Thymus (tissue), 14 donors: Measurements from ENCODE around the gene PROB1. TPM values are rescaled to one million over a fixed set of nuclear protein-coding genes. Genes with fewer than 3 reads are reported as not detected.
"Not testable (repeated sequence)": the region's sequence is repeated elsewhere in the genome, so short reads cannot be mapped to it uniquely, and the experiment has no call there.

ENCODE experiments used
- DNase-seq, 9 donors: peaks; one replicate each; pipeline ENCODE4 v3.0.0-alpha.2; 2013; ENCODE audit warnings: low spot score in 9 of 9, low read depth in 6 of 9, missing footprints in 1 of 9
- H3K27ac ChIP-seq, 2 donors: one replicate each; pipeline ENCODE4 v1.5.1; 2013; ENCODE audit warnings: control low read depth in 1 of 2, low read depth in 1 of 2, low read length in 1 of 2, mild to moderate bottlenecking in 1 of 2, moderate library complexity in 1 of 2
- H3K27me3 ChIP-seq, 2 donors: one replicate each; pipeline ENCODE4 v1.5.1; 2013; ENCODE audit warnings: low read length in 1 of 2; ENCODE audit not compliant: control insufficient read depth in 2 of 2, insufficient read depth in 1 of 2
- H3K36me3 ChIP-seq, 2 donors: one replicate each; pipeline ENCODE4 v1.5.1; 2013; ENCODE audit warnings: low read length in 1 of 2, mild to moderate bottlenecking in 1 of 2, moderate library complexity in 1 of 2; ENCODE audit not compliant: control insufficient read depth in 2 of 2, insufficient read depth in 2 of 2
- H3K4me1 ChIP-seq, 2 donors: one replicate each; pipeline ENCODE4 v1.5.1; 2013; ENCODE audit warnings: low read length in 2 of 2; ENCODE audit not compliant: control insufficient read depth in 2 of 2, insufficient read depth in 2 of 2
- H3K4me3 ChIP-seq, 2 donors: one replicate each; pipeline ENCODE4 v1.5.1; 2013; ENCODE audit warnings: low read length in 2 of 2, control low read depth in 1 of 2, mild to moderate bottlenecking in 1 of 2
- H3K9me3 ChIP-seq, 2 donors: one replicate each; pipeline ENCODE4 v1.5.1; 2013; ENCODE audit warnings: low read length in 1 of 2, mild to moderate bottlenecking in 1 of 2; ENCODE audit not compliant: control insufficient read depth in 2 of 2, insufficient read depth in 1 of 2
- WGBS: extraction: QIAGEN DNeasy Blood & Tissue Kit; methylation state at CpG from one replicate; pipeline ENCODE4 v1.1.7; 2013; 5-methylcytosine and 5-hydroxymethylcytosine counted together
- long read RNA-seq, 10 donors: transcript quantifications; one replicate each; lab custom pipeline, GENCODE V29; 2026
- polyA plus RNA-seq: library from polyadenylated mRNA; stranded (reverse); fragments of 200-250 nt; gene quantifications from one replicate; pipeline ENCODE4 v1.2.3, GENCODE V29; 2013
- total RNA-seq: library from RNA; stranded (reverse); fragments of 120-200 nt; gene quantifications from one replicate; pipeline ENCODE4 v1.2.4, GENCODE V29; 2013
- donor health status: healthy.

PROB1 gene, protein sequence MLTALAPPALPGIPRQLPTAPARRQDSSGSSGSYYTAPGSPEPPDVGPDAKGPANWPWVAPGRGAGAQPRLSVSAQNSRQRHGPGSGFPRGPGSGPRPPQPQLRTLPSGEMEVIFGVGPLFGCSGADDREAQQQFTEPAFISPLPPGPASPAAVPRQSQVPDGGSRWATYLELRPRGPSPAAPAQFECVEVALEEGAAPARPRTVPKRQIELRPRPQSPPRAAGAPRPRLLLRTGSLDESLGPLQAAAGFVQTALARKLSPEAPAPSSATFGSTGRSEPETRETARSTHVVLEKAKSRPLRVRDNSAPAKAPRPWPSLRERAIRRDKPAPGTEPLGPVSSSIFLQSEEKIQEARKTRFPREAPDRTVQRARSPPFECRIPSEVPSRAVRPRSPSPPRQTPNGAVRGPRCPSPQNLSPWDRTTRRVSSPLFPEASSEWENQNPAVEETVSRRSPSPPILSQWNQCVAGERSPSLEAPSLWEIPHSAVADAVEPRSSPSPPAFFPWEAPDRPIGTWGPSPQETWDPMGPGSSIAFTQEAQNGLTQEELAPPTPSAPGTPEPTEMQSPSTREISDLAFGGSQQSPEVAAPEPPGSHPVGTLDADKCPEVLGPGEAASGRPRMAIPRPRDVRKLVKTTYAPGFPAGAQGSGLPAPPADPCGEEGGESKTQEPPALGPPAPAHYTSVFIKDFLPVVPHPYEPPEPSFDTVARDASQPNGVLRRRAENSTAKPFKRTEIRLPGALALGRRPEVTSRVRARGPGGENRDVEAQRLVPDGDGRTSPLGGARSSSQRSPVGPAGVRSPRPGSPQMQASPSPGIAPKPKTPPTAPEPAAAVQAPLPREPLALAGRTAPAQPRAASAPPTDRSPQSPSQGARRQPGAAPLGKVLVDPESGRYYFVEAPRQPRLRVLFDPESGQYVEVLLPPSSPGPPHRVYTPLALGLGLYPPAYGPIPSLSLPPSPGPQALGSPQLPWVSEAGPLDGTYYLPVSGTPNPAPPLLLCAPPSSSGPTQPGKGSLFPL
- total RNA-seq (0.76 TPM), polyA plus RNA-seq (1.0 TPM)
- long read RNA-seq, donor 1, full-length matches to known transcripts = 1 of 1 reads
- long read RNA-seq, donor 1, partial matches to known transcripts = 0 of 1 reads
- long read RNA-seq, donor 1, other reads (novel, unspliced or antisense) = 0 of 1 reads
- long read RNA-seq, donor 2 = 0 reads
- long read RNA-seq, donor 3, full-length matches to known transcripts = 12 of 12 reads
- long read RNA-seq, donor 3, partial matches to known transcripts = 0 of 12 reads
- long read RNA-seq, donor 3, other reads (novel, unspliced or antisense) = 0 of 12 reads
- long read RNA-seq, donor 4, full-length matches to known transcripts = 2 of 2 reads
- long read RNA-seq, donor 4, partial matches to known transcripts = 0 of 2 reads
- long read RNA-seq, donor 4, other reads (novel, unspliced or antisense) = 0 of 2 reads
- long read RNA-seq, donor 5, full-length matches to known transcripts = 6 of 6 reads
- long read RNA-seq, donor 5, partial matches to known transcripts = 0 of 6 reads
- long read RNA-seq, donor 5, other reads (novel, unspliced or antisense) = 0 of 6 reads
- long read RNA-seq, donor 6, full-length matches to known transcripts = 8 of 8 reads
- long read RNA-seq, donor 6, partial matches to known transcripts = 0 of 8 reads
- long read RNA-seq, donor 6, other reads (novel, unspliced or antisense) = 0 of 8 reads
- long read RNA-seq, donor 7, full-length matches to known transcripts = 9 of 9 reads
- long read RNA-seq, donor 7, partial matches to known transcripts = 0 of 9 reads
- long read RNA-seq, donor 7, other reads (novel, unspliced or antisense) = 0 of 9 reads
- long read RNA-seq, donor 8, full-length matches to known transcripts = 5 of 5 reads
- long read RNA-seq, donor 8, partial matches to known transcripts = 0 of 5 reads
- long read RNA-seq, donor 8, other reads (novel, unspliced or antisense) = 0 of 5 reads
- long read RNA-seq, donor 9, full-length matches to known transcripts = 2 of 2 reads
- long read RNA-seq, donor 9, partial matches to known transcripts = 0 of 2 reads
- long read RNA-seq, donor 9, other reads (novel, unspliced or antisense) = 0 of 2 reads
- long read RNA-seq, donor 10, full-length matches to known transcripts = 6 of 6 reads
- long read RNA-seq, donor 10, partial matches to known transcripts = 0 of 6 reads
- long read RNA-seq, donor 10, other reads (novel, unspliced or antisense) = 0 of 6 reads

DNA sequence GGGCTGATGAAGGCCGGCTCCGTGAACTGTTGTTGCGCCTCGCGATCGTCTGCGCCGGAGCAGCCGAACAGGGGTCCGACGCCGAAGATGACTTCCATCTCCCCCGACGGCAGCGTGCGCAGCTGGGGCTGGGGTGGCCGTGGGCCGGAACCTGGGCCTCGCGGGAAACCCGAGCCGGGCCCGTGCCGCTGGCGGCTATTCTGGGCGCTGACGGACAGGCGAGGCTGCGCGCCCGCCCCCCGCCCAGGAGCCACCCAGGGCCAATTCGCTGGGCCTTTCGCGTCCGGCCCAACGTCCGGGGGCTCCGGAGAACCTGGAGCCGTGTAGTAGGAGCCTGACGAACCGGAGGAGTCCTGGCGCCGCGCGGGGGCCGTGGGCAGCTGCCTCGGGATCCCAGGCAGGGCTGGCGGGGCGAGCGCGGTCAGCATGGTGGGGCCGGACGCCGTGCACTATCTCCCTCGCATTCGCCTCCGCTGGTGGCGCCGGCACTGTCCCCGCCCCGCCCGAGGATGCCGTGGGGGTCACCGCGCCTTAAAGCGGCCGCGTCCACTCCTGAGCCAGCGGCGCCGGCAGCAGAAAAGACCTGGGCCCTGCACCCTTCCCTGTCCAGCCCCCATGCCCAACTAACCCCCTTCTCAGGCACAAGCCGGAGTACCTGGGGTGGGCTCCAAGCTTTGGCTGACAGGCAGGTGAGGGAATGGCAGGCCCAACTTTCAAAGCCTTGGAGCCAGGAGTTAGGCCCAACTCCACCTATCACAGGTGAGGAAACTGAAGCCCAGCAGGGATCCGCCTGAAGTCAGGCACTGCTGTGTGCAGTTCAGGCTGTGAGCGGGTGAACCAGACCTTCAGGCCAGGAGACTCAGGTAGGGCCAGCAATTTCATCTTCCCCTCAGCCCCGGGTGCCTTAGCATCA lies at the start of gene PROB1:
Gene PROB1 (minus strand): TSS at position 451 of the 913 bp plus-strand sequence. CDS start 23 bp downstream, at position 428.
- no peak for DNase-seq
- Histone ChIP-seq H3K9me3 (peaks cover 0 to 5% of the 10 kb centered on the region in 2 donors), H3K27me3 (peaks cover 0 to 38% of the 10 kb centered on the region in 2 donors), H3K4me1 (peaks cover 34 to 60% of the 10 kb centered on the region in 2 donors), H3K4me3 (peak within 1 kb of the TSS; percentile 55 to 79), H3K36me3 (peaks cover 0 to 7% of the 10 kb centered on the region in 2 donors), H3K27ac (no peak within 1 kb of the TSS)
- 83% methylated on average over 76 of the region's 76 CpGs for WGBS

DNA sequence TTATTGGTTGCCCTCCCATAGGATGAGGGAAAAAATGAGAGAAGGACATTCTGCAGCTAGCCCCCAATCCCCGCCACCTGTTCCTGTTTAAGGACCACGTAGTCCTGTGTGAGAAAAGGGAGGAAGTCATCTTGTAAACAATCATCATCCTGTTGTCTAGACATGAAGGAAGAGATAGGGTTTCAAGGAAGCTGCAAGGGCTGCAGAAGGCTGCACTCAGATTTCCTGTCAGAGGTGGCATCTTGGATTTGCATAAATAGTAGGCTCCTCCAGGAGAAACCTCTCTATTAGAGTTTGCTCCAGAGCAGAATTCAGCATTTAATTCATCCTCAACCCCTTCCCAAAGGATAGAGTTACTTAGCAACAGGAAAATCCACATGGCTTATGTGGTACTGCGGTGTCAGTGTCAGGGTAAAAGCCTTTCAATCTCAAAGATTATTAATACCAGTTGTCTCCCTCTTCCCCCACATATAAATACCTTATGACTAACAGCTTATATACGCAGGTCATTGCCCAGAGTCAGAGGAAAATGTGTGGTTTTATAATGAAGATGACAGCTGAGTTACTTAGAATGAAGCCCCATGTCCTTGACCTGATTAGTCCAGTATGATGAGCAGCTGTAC lies 49.0 kb upstream of the PROB1 start:
- Histone ChIP-seq H3K4me3 (no peak overlapping the region), H3K9me3 (no peaks in the 10 kb centered on the region), H3K27me3 (no peaks in the 10 kb centered on the region), H3K36me3 (no peaks in the 10 kb centered on the region), H3K27ac (peak overlapping the region; percentile 31 to 55), H3K4me1 (peaks cover 12 to 30% of the 10 kb centered on the region in 2 donors)
- DNase-seq = peak in 2 of 9 donors; percentile 15 to 61
- 59% methylated on average over 4 of the region's 4 CpGs for WGBS

DNA sequence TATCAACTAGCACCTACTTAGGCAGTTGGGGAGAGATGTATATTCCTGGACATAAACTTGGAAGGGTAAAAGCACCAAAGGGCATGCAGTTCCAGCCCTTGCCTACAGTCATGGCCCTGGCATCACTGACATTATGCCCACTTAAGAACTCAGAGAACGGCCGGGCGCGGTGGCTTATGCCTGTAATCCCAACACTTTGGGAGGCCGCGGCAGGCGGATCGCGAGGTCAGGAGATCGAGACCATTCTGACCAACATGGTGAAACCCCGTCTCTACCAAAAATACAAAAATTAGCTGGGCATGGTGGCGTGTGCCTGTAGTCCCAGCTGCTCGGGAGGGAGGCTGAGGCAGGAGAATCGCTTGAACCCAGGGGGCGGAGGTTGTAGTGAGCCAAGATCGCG lies 45.5 kb upstream of the PROB1 start:
- H3K36me3 ChIP-seq, DNase-seq, H3K9me3 ChIP-seq, H3K4me3 ChIP-seq, H3K27me3 ChIP-seq, H3K27ac ChIP-seq: not testable (repeated sequence)
- 97% methylated on average over 17 of the region's 17 CpGs for WGBS
- H3K4me1 ChIP-seq = peaks cover 16 to 28% of the 10 kb centered on the region in 2 donors

DNA sequence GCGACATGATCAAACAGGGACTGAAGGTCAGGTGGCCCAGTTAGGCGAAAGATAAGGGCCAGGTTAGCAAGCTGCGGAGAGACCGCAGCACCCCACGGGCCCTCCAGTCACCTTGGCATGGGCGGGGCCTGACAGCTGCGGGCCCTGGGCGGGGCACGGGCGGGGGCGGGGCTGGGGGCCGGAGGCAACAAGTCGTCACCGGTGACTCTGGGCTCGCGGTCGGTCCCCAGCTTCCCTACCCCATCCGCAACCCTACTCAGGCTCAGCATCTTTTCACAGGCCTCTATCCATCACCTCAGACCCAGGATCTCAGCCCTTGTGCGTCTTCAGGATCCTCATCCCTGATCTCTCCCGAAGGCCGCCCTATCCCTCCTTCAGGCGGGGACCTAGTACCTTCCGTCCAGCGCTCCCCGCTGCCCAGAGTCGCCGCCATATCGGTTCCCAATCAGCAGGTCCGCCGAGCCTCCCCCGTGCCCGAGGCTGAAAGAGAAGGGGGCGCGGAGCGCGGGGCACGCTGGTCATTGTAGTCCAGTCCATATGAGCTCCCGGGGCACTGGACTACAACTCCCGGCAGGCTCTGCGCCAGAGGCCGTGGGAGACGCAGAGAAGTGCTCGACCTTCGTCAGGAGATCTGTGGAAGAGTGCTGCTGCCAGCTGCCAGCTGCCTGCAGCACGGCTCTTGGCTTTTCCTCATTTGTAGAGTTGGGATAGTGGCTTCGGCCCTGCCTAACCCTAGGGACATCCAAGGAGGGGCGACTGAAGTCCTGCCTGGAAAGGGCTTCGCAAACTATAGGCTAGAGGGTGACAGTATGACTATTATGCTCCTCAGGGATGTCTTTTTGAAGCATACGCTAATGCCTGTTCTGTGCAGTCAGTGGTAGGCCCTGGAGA lies 44.4 kb upstream of the PROB1 start, which contains the start of gene DNAJC18:
Gene DNAJC18 (minus strand): TSS at position 513 of the 891 bp plus-strand sequence. CDS start 80 bp downstream, at position 433.
- Histone ChIP-seq H3K27ac (peak within 1 kb of the TSS; percentile 91 to 95), H3K36me3 (no peaks in the 10 kb centered on the region), H3K4me1 (peaks cover 14 to 26% of the 10 kb centered on the region in 2 donors), H3K27me3 (no peaks in the 10 kb centered on the region), H3K9me3 (no peaks in the 10 kb centered on the region), H3K4me3 (peak within 1 kb of the TSS; percentile 54 to 84)
- DNase-seq = peak; percentile 82 to 95 (median 89)
- 6% methylated on average over 49 of the region's 49 CpGs for WGBS

DNA sequence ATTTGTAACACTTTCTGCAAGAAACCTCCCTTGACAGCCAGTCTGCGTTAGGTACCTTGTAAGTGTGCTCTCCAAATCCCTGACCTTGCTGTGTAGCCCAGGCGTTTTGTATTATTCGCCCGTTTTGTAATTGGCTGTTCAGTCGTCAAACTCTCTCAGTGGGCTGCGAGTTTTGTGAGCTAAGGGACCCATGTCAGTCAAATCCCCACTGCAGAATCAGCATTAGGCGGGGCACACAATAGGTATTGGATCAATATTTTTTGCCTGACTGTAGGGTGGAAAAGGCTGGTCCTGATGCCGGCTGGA lies 43.8 kb upstream of the PROB1 start:
- peak overlapping the region; percentile 54 to 84 for H3K4me3 ChIP-seq
- no peaks in the 10 kb centered on the region for H3K36me3 ChIP-seq
- H3K27me3 ChIP-seq = no peaks in the 10 kb centered on the region
- DNase-seq = peak in 1 of 9 donors; percentile 12
- H3K9me3 ChIP-seq = no peaks in the 10 kb centered on the region
- H3K4me1 ChIP-seq = peaks cover 9 to 20% of the 10 kb centered on the region in 2 donors
- peak overlapping the region; percentile 33 to 95 for H3K27ac ChIP-seq
- 53% methylated on average over 8 of the region's 8 CpGs for WGBS

DNA sequence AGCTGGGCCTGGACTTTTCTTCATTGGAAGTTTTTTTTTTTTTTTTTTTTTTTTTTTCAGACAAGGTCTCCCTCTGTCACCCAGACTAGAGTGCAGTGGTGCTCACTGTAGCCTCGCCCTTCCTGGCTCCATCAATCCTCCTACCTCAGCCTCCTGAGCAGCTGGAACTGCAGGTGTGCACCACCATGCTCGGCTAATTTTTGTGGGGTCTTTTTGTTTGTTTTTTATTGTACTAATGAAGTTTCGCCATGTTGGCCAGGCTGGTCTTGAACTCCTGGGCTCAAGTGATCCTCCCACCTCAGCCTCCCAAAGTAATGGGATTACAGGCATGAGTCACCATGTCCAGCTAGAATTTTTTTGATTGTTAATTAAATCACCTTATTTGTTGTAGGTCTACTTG lies 40.8 kb upstream of the PROB1 start:
- over 99% methylated on average over 3 of the region's 3 CpGs for WGBS
- H3K27me3 ChIP-seq = no peaks in the 10 kb centered on the region

More for the DNA sequence above, 40.8 kb upstream of the PROB1 start:
- Histone ChIP-seq H3K27ac (no peak overlapping the region), H3K4me3 (no peak overlapping the region), H3K36me3 (no peaks in the 10 kb centered on the region), H3K9me3 (no peaks in the 10 kb centered on the region), H3K4me1 (peaks cover 7 to 12% of the 10 kb centered on the region in 2 donors)
- no peak for DNase-seq
